ENCODE measurements around the gene ITGB3.

GRCh38 chr17:47272491-47272890 is 18.9 kb downstream of the ITGB3 start:
- TF ChIP-seq, protein P1, sequence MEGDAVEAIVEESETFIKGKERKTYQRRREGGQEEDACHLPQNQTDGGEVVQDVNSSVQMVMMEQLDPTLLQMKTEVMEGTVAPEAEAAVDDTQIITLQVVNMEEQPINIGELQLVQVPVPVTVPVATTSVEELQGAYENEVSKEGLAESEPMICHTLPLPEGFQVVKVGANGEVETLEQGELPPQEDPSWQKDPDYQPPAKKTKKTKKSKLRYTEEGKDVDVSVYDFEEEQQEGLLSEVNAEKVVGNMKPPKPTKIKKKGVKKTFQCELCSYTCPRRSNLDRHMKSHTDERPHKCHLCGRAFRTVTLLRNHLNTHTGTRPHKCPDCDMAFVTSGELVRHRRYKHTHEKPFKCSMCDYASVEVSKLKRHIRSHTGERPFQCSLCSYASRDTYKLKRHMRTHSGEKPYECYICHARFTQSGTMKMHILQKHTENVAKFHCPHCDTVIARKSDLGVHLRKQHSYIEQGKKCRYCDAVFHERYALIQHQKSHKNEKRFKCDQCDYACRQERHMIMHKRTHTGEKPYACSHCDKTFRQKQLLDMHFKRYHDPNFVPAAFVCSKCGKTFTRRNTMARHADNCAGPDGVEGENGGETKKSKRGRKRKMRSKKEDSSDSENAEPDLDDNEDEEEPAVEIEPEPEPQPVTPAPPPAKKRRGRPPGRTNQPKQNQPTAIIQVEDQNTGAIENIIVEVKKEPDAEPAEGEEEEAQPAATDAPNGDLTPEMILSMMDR (IDR thresholded peaks at IDR 0.05; ENCODE audit: low read depth, low read length, poor library complexity, severe bottlenecking): no peak
- TF ChIP-seq EZH2phosphoT487 (IDR thresholded peaks at IDR 0.05; ENCODE audit: borderline replicate concordance, low read length): no peak

All from DOHH2 (cell line).